GM19043 (cell line): ENCODE data around the gene PODXL2.

ENCODE experiments used
- ATAC-seq: cut with Tn5 transposase; IDR thresholded peaks from one replicate; pipeline ENCODE4 v1.9.1; 2021; ENCODE audit warnings: low read depth; ENCODE audit not compliant: unreplicated experiment

Gene PODXL2

DNA sequence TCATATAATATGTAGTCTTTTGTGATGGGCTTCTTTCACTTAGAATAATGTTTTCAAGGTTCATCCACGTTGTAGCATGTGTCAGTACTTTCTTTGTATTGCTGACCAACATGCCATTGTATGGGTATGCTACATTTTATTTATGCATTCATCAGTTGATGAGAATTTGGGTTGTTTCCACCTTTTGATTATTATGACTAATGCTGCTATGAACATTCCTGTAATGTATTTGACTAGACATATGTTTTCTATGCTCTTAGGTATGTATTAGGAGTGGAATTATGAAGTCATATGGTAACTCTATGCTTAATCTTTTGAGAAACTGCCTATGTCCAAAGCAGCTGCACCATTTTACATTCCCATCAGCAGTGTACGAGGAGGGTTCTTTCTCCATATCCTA, 3.2 kb upstream of the PODXL2 start:
- no peak for ATAC-seq

DNA sequence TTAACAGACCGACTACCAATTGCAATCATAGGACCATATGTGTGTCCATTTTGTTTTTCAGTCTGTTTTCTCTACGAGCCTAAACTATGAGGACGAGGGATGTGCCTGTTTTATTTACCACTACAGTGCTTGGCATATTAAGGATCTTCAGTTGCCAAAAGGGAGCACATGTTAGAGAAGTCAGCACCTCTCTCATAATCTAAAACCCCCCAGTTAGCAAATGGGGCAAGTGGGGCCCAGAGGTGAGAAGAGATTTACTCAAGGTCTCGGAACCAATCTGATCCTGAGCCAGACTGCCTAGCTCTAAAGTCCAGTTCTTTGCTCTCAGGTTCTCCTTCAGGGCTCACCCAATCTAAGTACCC, 578 bp upstream of the PODXL2 start:
- ATAC-seq, result no peak

DNA sequence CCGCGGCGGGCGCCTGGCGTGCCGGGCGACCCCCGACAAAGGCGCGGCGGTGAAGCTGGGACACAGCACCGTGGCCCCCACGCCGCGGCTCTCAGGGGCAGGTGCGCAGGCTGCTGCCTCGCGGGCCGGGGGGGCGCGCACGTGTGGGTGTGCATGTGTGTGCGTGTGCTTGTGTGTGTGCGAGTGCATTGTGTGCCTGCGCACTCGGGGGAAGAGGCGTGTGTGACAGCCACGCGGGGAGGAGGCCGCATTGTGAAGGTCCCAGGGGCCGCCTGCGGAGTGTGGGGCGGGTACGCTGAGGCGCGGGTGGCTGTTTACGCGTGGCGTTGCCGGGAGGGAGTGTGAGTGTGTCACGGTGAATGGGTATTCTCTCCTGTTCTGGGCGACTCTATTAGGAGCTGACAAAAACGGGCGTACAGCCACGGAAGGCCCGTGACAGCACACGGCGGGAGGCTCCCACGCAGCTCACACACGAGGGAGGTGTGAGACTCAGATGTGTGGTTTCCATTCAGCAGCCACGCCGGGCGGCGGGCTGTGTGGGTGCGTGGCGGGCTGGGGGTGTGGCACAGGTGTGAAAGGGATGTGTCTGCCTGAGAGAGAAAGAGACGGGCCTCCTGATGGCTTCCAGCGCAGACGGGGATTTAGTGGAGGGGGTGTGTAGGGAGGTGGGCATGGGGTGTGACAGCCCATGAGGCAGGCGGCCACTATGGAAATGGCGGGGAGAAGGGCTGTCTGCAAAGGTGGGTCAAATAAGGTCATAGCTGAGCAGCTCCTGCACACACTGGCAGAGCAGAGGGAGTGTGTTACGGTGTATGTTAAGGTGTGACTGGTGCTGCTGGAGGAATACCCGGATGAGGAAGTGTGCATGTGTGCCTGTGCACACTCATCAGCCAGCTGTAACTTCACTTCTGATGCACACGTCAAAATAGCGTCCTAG, 750 bp downstream of the PODXL2 start:
- no peak for ATAC-seq

DNA sequence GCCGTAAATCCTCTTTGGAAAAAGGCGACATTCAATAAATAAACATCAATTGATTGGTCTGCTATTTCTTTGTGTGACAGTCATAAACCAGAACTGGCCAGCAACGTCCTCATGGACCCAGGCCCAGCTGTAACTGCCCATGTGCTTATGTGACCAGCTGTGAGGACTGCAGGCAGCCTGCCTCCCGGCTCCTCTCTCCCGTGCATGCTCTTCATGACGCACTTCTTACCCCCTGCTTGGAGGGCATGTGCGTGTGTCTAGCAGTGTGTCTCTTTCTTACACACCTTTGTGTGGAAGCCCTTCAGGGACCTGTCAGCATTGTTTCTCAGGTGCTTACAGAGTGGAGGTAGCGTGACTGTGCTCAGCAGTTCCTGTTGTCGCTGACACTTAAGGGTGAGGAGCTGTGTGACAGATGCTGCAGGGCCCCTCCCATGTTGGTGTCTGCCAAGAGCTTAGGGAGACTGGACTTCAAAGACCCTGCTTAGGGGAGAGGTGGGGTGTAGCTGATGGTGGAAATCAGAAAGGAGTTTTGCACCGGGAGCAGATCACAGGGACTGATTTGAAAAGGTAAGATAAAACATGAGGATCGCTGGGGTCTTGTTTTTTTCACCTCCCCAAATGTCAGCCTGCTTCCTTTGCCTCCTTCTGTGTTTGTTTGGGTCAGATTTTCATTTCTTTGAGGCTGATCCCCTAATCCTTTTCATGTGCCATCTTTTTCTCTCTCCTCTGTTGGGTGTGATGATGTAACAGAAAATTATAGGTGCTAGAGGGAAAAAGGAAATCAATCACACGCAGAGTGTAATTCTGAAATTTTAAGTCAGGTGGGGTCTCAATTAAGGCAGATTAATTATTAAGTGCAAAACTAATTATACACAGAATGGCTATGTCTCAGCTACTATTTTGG, 2.1 kb downstream of the PODXL2 start:
- ATAC-seq, result no peak

DNA sequence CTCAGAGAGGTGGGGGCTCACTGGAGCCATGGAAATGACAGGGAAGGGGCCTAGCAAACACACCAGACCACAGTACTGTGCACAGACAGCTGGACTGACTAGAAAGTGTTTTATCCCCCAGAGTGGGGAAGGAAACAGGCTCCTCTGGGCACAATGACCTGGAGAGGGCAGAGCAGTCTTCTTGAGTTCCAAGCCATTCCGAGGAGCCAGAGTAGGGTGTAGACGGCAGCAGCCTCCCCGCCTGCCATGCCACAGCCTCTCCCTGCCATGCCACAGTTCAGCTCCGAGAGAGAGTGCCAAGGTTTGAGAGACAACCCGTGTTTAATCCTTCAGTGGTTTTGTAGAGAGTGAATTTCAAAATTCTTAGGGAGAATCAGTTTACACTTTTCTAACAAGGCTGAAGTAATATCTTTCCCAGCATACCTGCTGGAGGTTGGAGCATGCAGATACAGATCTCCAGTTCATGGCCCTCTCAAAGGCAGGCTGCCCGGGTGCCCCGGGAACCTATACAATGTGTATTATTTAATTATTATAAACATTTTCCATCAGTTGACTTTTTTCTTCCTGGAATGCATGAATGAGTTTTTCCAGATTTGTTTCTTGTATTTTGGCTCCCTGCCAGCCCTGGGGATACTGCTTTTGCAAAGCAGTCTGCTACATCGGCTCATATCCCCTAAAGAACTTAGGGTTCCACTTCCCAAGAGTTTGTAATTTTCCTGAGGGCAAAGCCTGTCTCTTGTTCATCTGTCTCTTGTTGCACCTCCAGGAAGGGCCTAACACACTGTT, 3.2 kb downstream of the PODXL2 start:
- no peak for ATAC-seq

DNA sequence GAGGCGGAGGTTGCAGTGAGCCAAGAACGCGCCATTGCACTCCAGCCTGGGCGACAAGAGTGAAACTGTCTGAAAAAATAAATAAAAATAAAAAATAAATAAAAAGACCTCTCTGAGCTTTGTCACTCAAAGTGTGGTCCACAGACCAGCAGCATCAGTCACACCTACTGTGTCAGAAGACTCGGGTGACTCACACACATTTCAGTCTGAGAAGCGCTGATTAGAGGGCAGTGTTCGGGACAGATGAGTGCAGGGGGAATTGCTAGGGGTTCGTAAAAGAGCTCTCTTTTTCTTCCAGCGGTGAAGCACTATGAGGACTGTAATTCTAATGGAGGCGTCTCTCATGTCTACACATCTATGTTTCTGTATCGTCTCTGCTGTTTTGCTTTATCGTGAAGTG, 5.7 kb downstream of the PODXL2 start:
- ATAC-seq, result no peak

DNA sequence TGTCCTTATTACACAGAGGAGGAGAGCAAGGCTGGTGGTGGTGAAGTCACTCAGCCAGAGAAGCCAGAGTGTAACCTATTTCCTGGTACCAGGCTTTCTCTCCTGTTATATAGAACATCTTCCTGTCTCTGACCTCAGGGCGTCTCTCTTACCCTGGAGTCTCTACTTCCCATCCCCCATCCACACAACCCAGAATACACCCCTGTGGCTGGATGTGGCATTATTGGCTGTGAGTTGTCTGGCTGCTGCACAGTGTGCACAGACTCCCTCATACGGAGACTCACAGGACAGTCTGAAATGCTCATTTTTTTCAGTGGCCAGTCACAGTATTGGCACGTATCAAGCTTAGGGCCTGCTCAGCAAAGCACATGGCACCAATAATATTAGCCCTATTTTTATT, 8.6 kb downstream of the PODXL2 start:
- ATAC-seq, result no peak

DNA sequence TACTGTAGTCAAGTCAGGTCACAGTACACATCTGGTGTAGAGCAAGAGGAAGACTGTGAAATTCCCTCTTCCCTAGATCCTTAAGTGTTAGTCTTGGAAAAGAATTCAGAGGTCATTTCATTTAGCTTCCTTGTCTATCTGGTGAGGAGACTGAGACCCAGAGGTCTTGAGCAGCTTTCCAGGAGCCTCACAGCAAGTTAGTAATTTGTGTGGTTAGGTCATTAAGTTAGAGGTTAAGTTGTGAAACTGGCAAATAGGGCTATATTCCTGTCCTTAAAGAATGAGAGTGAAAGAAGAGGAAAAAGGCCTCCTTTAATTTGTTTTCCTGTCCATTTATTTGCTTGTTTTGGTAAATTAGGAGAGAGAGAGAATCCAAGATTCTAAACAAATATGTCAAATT, 9.0 kb downstream of the PODXL2 start:
- no peak for ATAC-seq

DNA sequence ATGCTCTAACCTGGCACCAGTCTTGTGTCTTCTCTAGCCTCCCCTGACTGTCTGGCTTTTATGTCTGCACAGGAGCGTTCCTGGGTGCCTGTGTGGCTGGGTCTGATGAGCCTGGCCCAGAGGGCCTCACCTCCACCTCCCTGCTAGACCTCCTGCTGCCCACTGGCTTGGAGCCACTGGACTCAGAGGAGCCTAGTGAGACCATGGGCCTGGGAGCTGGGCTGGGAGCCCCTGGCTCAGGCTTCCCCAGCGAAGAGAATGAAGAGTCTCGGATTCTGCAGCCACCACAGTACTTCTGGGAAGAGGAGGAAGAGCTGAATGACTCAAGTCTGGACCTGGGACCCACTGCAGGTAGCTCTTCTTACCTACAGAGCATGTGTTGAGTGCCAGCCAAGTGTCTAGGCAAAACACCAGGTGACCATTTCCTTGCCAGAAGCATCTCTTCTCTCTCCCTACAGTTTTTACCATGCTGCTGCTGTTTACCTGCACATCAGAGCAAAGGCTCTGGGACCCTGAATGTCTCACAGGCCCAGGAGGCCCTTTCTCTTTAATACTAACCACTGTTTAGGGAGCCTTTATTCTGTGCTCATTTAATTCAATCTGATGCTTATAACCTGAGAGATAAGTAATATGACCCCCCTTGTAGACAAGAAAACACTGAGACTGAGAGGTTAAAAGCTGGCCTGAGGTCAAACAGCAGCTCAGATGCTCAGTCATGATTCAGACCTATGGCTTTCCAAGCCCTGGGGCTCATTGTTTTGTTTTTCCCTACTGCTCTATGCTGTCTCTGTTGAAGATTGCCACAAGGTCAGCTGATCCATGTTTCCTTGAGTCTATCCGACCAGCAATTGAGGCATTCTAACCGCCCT, 10.4 kb downstream of the PODXL2 start:
- no peak for ATAC-seq

DNA sequence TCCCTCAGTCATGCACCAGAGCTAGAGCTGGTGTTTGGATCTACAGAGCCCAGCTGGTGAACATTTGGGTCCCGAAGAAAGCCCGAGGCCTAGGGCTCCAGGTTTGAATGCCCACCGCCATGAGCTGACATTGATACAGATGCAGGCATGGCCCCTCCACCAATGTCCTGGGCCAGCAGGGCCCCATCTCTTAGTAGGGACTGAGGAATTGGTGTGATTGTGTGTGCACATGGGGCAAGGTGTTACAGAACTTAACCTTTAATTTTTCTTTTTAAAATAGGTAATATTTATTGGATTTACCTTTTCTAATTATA, 11.0 kb downstream of the PODXL2 start:
- no peak for ATAC-seq

DNA sequence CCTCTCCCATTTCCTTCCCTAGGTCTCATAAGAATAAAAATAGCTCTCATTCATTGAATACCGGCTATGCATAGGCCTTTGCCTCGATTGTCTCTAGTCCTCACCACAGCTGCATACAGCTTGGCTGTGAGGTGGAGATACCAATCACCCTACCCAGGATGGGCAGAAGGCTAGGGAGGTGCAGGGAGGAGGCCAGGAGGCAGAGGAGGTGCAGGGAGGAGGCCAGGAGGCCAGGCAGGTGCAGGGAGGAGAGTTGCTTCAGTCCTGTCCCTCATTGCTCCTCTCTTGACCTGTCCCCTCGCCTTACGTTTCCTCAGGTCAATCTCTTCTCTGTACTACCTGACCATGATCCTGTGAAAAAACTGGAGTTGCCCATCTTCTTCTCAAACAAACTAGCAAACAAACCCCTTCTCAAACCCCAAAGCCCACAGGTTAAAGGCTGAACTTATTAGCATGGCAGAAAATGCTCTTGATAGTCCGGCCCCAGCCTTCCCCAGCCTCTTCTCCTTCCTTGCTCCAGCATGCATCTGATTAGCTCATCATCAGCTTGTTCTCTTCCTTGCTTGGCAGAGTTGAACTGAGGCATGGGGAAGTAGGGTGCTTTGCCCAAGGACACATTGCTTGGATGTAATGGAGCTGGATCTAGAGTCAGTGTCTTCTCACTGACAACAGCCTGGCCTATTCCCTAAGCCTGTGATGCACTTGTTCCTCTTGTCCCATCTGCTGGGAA, 15.8 kb downstream of the PODXL2 start:
- ATAC-seq, result no peak

DNA sequence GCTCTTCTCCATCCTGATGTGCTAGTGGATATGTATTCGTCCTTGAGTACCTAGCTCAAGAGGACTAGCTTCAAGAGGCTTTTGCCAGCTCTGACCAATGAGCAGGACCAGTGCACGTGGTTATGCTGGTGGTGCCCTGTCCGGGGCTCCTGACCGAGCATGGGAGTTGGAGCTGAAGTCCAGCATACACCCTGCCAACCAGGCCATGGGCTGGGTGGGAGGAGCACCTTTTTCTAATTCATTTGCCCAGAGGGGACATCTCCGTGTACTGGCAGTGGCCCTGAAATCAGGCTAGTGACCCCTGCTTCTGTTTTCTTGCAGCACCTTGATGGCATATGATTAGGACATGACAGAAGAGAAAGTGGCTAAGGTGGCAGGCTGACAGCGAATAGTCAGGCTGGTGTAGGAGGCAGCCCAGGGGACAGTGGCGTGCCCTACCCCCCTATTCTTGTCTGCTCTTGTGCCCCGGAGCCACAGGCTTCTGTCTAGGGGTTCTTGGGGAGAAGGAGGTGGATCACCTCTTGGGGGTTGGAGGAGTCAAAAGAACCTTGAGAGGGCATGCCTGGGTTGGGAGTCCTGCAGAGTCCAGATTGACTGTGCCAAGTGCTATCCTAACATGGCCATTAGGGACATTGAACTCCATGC, 16.5 kb downstream of the PODXL2 start:
- ATAC-seq, result no peak

DNA sequence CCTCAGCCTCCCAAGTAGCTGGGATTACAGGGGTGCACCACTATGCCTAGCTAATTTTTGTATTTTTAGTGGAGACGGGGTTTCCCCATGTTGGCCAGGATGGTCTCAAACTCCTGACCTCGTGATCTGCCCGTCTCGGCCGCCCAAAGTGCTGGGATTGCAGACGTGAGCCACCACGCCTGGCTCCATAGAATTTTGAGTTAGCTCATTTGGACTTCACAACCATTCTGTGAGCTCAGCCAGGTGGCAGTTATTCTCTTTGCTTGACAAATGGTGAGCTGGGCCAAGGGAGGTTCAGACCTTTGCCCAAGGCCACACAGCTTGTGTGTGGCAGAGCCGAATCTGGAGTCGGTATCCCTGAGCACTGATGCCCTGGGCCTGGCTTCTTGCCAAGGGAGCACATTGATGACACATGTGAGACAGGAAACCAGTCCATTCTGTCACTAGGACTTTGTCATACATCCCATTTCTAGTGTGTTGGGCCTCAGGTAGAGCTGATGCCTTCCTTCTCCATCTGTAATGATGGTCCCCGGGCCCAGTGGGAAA, 17.6 kb downstream of the PODXL2 start:
- no peak for ATAC-seq

DNA sequence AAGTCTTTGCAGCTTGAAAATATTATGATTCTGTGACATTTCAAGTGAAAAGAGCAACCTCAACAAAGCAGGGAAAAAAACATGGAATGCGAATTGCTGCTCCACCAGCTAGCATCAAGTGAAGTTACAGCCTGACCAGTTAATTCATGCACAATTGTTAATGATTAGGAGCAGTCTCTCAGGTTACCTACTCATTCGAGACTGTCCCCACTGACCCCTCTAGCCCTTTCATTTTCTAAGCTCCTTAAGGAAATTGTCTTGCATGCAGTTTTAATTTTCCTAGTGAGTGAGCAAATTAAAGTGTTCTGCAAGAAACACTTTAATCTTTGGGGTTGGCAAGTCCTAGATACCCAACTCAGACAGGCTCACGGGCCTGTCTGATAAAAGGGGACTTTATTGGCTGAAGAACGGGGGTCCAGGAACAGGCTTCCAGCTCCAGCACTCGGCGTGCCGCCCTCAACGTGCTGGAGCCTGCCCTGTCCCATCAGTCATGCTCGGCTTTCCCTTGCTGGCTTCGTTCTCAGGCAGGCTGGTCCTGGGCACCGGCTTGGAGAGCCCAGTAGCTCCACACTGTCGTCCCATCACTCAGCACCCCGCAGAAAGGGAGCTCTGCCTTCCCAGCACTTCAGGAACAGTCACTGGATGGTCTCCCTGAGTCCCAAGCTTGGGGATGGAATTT, 18.3 kb downstream of the PODXL2 start:
- ATAC-seq, result no peak

DNA sequence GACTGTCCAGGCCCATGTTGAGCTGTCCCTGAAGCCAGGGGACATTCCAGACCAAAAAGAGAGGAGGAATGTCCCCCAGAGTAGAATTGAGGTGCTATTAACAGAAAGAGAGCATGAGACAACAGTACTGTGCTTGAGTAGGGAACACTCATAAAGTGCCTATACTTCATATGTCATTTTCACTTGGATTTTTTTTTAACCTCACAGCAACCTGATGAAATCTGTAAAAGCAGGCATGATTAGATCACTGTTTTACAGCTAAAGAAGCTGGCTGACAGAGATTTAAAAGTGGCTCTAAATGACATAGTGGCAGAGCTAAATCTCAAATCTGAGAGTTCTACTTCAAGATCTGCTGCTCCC, 18.8 kb downstream of the PODXL2 start:
- ATAC-seq, result no peak

DNA sequence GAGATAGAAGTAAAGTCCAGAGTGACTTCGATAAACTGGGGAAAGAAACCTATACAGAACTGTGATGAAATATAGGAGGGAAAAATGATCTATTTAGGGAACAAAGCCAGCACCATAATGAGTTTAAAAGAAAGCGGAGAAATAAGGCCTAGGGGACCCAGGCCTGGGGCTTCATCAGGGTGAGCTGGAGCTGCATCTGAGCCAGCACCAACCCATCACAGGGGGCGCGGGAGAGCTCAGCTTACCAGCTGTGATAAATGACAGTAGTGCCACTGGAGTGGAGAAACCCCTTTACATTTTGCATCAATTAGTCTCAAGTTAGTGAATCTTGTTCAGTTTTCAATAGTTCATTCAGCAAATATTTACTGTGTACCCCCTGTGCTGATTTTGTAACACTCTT, 21.3 kb downstream of the PODXL2 start:
- ATAC-seq, result no peak

DNA sequence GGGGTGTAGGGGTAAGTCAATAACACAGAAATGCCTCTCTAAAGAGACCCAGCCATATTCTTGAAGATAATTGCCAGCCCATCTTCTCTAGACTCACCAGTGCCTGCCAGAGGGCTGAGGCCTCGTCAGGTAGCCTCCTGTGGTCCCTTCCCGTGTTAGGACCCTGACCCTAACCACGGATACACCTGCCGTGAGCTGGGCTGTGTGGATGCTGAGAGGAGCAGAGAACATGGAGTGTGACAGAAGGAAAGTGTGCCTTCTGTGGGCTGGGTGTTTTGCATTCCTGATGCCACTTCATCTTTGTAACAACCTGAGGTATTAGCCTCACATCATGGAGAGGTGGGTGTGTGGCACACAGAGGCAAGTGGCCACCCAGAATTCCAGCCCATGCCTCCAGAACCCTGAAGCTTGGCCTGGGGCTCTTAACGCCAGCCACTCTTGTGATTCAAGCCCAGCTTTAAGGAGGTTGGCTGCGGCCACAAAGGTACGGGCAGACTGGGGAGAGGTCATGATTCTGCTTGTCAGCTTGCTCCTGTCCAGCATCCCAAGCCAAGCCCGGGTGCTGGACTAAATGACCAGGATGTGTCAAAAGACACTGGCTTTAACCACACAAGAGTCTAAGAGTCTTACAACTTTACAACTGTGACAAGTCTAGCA, 22.7 kb downstream of the PODXL2 start:
- ATAC-seq, result no peak
